HEK293 (cell line): ENCODE measurements around the gene UGGT2.

Experiments used
- CTCF ChIA-PET: fragments of 350-600 bp; formaldehyde crosslinking; extraction: SDS; loops from one replicate; lab custom pipeline; 2021; ENCODE audit warnings: antibody characterized with exemption; lab: Yijun Ruan, JAX
- POLR2A ChIA-PET: fragments of 300-600 bp; formaldehyde crosslinking; extraction: SDS; loops from one replicate; lab custom pipeline; 2020; ENCODE audit warnings: antibody characterized with exemption, inconsistent platforms; lab: Yijun Ruan, JAX
- H3K27ac ChIP-seq: fragments of 200-500 bp; sonication (Bioruptor generic); 2 replicates; pipeline ENCODE4 v1.5.1; 2014; ENCODE audit warnings: low read depth, low read length, control low read depth, inconsistent platforms; ENCODE audit errors: extremely low read depth
- H3K36me3 ChIP-seq, 2 experiments: fragments of 200-500 bp in 1 of 2; sonication (Bioruptor generic) in 1 of 2; 1 replicate in 1 of 2; 2 replicates in 1 of 2; pipeline ENCODE4 v1.5.1; 2014 to 2017; ENCODE audit warnings: inconsistent platforms in 2 of 2, low read length in 2 of 2; ENCODE audit not compliant: control insufficient read depth in 2 of 2, insufficient read depth in 1 of 2
- H3K4me1 ChIP-seq: fragments of 200-500 bp; sonication (Bioruptor generic); 2 replicates; pipeline ENCODE4 v1.5.1; 2014; ENCODE audit warnings: mild to moderate bottlenecking, low read length, inconsistent platforms; ENCODE audit not compliant: control insufficient read depth, insufficient read depth
- H3K4me3 ChIP-seq: 2 replicates; pipeline ENCODE4 v1.5.1; 2011; ENCODE audit warnings: low read depth, mild to moderate bottlenecking, control low read depth, low read length, moderate library complexity
- H3K9me3 ChIP-seq: fragments of 200-500 bp; sonication (Bioruptor generic); 2 replicates; pipeline ENCODE4 v1.5.1; 2014; ENCODE audit warnings: low read depth, low read length, inconsistent platforms; ENCODE audit not compliant: control insufficient read depth, insufficient read depth
- BCL6B ChIP-seq: fragments of 450-650 bp; formaldehyde crosslinking; IDR thresholded peaks from 2 replicates; pipeline ENCODE4 v1.5.1; 2017; ENCODE audit warnings: missing biosample characterization, missing genetic modification characterization
- GFI1B ChIP-seq: fragments of 450-650 bp; formaldehyde crosslinking; IDR thresholded peaks from 2 replicates; pipeline ENCODE4 v1.5.1; 2016; ENCODE audit warnings: missing biosample characterization, missing genetic modification characterization
- GLIS2 ChIP-seq: fragments of 450-650 bp; formaldehyde crosslinking; IDR thresholded peaks from 2 replicates; pipeline ENCODE4 v1.5.1; 2016; ENCODE audit warnings: missing biosample characterization, missing genetic modification characterization
- HOXA7 ChIP-seq: sonication (generic); formaldehyde crosslinking; IDR thresholded peaks from 2 replicates; pipeline ENCODE4 v1.8.1; 2022; ENCODE audit warnings: missing genetic modification reagents, borderline replicate concordance
- MEIS1 ChIP-seq: sonication (generic); formaldehyde crosslinking; IDR thresholded peaks from 2 replicates; pipeline ENCODE4 v1.8.1; 2022; ENCODE audit warnings: missing genetic modification reagents, mild to moderate bottlenecking, borderline replicate concordance
- PBX3 ChIP-seq: sonication (generic); formaldehyde crosslinking; IDR thresholded peaks from 2 replicates; pipeline ENCODE4 v1.8.1; 2022; ENCODE audit warnings: mild to moderate bottlenecking, moderate library complexity, missing genetic modification reagents
- WT1 ChIP-seq: fragments of 450-650 bp; formaldehyde crosslinking; IDR thresholded peaks from 2 replicates; pipeline ENCODE4 v1.5.1; 2016; ENCODE audit warnings: missing biosample characterization, missing genetic modification characterization
- ZNF121 ChIP-seq: fragments of 450-650 bp; formaldehyde crosslinking; IDR thresholded peaks from 2 replicates; pipeline ENCODE4 v1.5.1; 2016; ENCODE audit warnings: missing biosample characterization, missing genetic modification characterization
- ZNF16 ChIP-seq: fragments of 450-650 bp; formaldehyde crosslinking; IDR thresholded peaks from 2 replicates; pipeline ENCODE4 v1.5.1; 2016; ENCODE audit warnings: low read depth, missing biosample characterization, missing genetic modification characterization
- ZNF221 ChIP-seq: fragments of 450-650 bp; formaldehyde crosslinking; IDR thresholded peaks from 2 replicates; pipeline ENCODE4 v1.5.1; 2017; ENCODE audit warnings: missing biosample characterization, missing genetic modification characterization, borderline replicate concordance
- ZNF311 ChIP-seq: fragments of 450-650 bp; formaldehyde crosslinking; IDR thresholded peaks from 2 replicates; pipeline ENCODE4 v1.5.1; 2017; ENCODE audit warnings: missing biosample characterization, missing genetic modification characterization, borderline replicate concordance
- ZNF521 ChIP-seq: fragments of 450-650 bp; formaldehyde crosslinking; IDR thresholded peaks from 2 replicates; pipeline ENCODE4 v1.5.1; 2017; ENCODE audit warnings: missing biosample characterization, mild to moderate bottlenecking, missing genetic modification characterization
- ZNF571 ChIP-seq: fragments of 450-650 bp; formaldehyde crosslinking; IDR thresholded peaks from 2 replicates; pipeline ENCODE4 v1.5.0; 2017; ENCODE audit warnings: missing biosample characterization, missing genetic modification characterization
- ZNF623 ChIP-seq: fragments of 450-650 bp; formaldehyde crosslinking; IDR thresholded peaks from 2 replicates; pipeline ENCODE4 v1.5.1; 2016; ENCODE audit warnings: missing biosample characterization, missing genetic modification characterization
- ZNF645 ChIP-seq: fragments of 450-650 bp; formaldehyde crosslinking; IDR thresholded peaks from 2 replicates; pipeline ENCODE4; 2016; ENCODE audit warnings: missing biosample characterization, missing genetic modification characterization
- ZNF704 ChIP-seq: fragments of 450-650 bp; formaldehyde crosslinking; IDR thresholded peaks from 2 replicates; pipeline ENCODE4 v1.5.1; 2016; ENCODE audit warnings: missing biosample characterization, missing genetic modification characterization
- ZSCAN18 ChIP-seq: fragments of 450-650 bp; formaldehyde crosslinking; IDR thresholded peaks from 2 replicates; pipeline ENCODE4 v1.5.1; 2016; ENCODE audit warnings: missing biosample characterization, missing genetic modification characterization
- ZSCAN5A ChIP-seq: fragments of 450-650 bp; formaldehyde crosslinking; IDR thresholded peaks from 2 replicates; pipeline ENCODE4 v1.5.1; 2016; ENCODE audit warnings: missing biosample characterization, missing genetic modification characterization

UGGT2 gene

GRCh38 chr13:95906999-95907398 is 146.2 kb downstream of the UGGT2 start (continued):
- TF ChIP-seq ZNF16: no peak
- no peak for TF ChIP-seq GLIS2 (tag by site-specific recombination)
- no peak for TF ChIP-seq ZNF521 (tag by site-specific recombination)

GRCh38 chr13:95903569-95903968 is 149.6 kb downstream of the UGGT2 start:
- POLR2A ChIA-PET: no interaction called here
- Histone ChIP-seq H3K9me3 (no peaks in the 10 kb centered on the region), H3K27ac (no peak overlapping the region), H3K4me3 (no peak overlapping the region), H3K4me1 (no peaks in the 10 kb centered on the region), H3K36me3 (peaks cover 0 to 4% of the 10 kb centered on the region in 2 experiments; a peak in 1 of 3 replicates)
- CTCF ChIA-PET: no interaction called here
- no peak for TF ChIP-seq BCL6B (tag by site-specific recombination)
- TF ChIP-seq ZNF704 (tag by site-specific recombination): no peak
- no peak for TF ChIP-seq ZNF571 (tag by site-specific recombination)
- TF ChIP-seq GFI1B (tag by site-specific recombination): no peak
- TF ChIP-seq ZSCAN5A (tag by site-specific recombination): no peak
- no peak for TF ChIP-seq WT1 (tag by site-specific recombination)
- TF ChIP-seq ZNF311 (tag by site-specific recombination): no peak
- no peak for TF ChIP-seq HOXA7 (CRISPR knock-in tag)
- TF ChIP-seq ZSCAN18: no peak
- no peak for TF ChIP-seq ZNF16
- TF ChIP-seq ZNF623 (tag by site-specific recombination): no peak
- TF ChIP-seq ZNF645 (tag by site-specific recombination): no peak
- no peak for TF ChIP-seq ZNF221 (tag by site-specific recombination)
- no peak for TF ChIP-seq PBX3 (CRISPR knock-in tag)
- no peak for TF ChIP-seq MEIS1 (CRISPR knock-in tag)
- TF ChIP-seq ZNF521 (tag by site-specific recombination): no peak
- no peak for TF ChIP-seq ZNF121 (tag by site-specific recombination)
